Type B pancreatic cell (in vitro differentiated cells): ENCODE data around the gene IL1RAPL1. TPM values are rescaled to one million over a fixed set of nuclear protein-coding genes. Genes with fewer than 3 reads are reported as not detected.

ENCODE experiments used
- DNase-seq: peaks from one replicate; pipeline ENCODE4 v3.0.0; 2021; ENCODE audit warnings: mixed read lengths; ENCODE audit not compliant: unreplicated experiment; ENCODE audit errors: extremely low spot score
- H3K27ac Mint-ChIP-seq: 2 replicates; pipeline ENCODE4 v1.8.0; 2021; ENCODE audit warnings: mild to moderate bottlenecking, mixed read lengths
- H3K27me3 Mint-ChIP-seq: 2 replicates; pipeline ENCODE4 v1.8.0; 2021; ENCODE audit warnings: mixed read lengths
- H3K36me3 Mint-ChIP-seq: 2 replicates; pipeline ENCODE4 v1.8.0; 2021; ENCODE audit warnings: mixed read lengths
- H3K4me1 Mint-ChIP-seq: one replicate; pipeline ENCODE4 v1.8.0; 2021; ENCODE audit warnings: mixed read lengths; ENCODE audit not compliant: unreplicated experiment
- H3K4me3 Mint-ChIP-seq: 2 replicates; pipeline ENCODE4 v1.8.0; 2021; ENCODE audit warnings: mild to moderate bottlenecking, mixed read lengths
- H3K9me3 Mint-ChIP-seq: 2 replicates; pipeline ENCODE4 v1.8.0; 2021; ENCODE audit warnings: mixed read lengths
- total RNA-seq: library from RNA; stranded (reverse); gene quantifications from 2 replicates; pipeline ENCODE4 v1.2.1, GENCODE V29; 2021; ENCODE audit warnings: low replicate concordance
- TF ChIP-seq, protein P1 (sequence below): fragments of 200-600 bp; sonication (generic); conservative IDR thresholded peaks from 2 replicates; pipeline ENCODE4 v1.5.0; 2021; ENCODE audit warnings: antibody characterized with exemption, mild to moderate bottlenecking

IL1RAPL1 gene
- total RNA-seq, 1 donor from 2014 or later, result 2.6 TPM

DNA sequence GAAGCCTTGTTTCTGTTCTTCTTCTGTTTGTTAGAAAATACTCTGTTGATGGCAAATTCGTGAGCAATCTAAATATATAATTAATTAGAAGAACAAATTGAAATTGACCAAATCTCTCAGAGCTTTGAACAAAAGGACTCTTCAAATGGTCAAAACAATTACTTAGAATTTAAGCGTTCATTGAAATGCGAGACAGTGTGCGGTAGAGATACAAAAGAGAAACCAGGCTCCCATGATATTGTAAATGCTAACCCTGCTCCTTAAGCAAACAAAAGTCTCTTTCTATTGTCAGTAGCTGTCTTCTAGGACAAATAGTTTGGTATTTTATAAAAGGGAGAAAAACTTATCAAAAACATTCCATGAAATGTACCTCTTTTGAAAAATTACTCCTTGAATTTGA, 1174.8 kb downstream of the IL1RAPL1 start:
- H3K4me3 Mint-ChIP-seq, result no peak overlapping the region
- H3K27me3 Mint-ChIP-seq, result no peaks in the 10 kb centered on the region
- H3K27ac Mint-ChIP-seq, result no peak overlapping the region
- H3K9me3 Mint-ChIP-seq, result no peaks in the 10 kb centered on the region
- H3K36me3 Mint-ChIP-seq, result no peaks in the 10 kb centered on the region
- peaks cover 3% of the 10 kb centered on the region for H3K4me1 Mint-ChIP-seq
- TF ChIP-seq, protein P1, sequence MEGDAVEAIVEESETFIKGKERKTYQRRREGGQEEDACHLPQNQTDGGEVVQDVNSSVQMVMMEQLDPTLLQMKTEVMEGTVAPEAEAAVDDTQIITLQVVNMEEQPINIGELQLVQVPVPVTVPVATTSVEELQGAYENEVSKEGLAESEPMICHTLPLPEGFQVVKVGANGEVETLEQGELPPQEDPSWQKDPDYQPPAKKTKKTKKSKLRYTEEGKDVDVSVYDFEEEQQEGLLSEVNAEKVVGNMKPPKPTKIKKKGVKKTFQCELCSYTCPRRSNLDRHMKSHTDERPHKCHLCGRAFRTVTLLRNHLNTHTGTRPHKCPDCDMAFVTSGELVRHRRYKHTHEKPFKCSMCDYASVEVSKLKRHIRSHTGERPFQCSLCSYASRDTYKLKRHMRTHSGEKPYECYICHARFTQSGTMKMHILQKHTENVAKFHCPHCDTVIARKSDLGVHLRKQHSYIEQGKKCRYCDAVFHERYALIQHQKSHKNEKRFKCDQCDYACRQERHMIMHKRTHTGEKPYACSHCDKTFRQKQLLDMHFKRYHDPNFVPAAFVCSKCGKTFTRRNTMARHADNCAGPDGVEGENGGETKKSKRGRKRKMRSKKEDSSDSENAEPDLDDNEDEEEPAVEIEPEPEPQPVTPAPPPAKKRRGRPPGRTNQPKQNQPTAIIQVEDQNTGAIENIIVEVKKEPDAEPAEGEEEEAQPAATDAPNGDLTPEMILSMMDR, result no peak
- DNase-seq, result no peak

DNA sequence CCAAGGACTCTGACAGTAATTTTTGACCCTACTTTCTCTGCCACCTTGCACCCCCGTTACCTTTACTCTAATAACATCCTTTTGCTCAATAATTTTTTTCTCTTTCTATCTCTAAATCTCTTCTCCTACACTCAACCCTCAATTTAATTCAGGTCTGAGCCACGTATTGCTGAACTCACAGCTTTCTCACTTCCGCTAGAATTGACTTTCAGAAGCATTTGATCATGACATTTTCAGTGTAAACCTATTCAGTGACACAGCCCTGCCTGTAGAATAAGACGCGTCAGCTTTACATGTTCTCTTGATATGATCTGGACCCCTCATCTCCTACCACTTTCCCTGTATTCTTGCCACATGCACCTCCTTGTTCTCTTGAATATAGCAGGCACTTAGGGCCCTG, 1188.6 kb downstream of the IL1RAPL1 start:
- no peaks in the 10 kb centered on the region for H3K9me3 Mint-ChIP-seq
- no peak overlapping the region for H3K27ac Mint-ChIP-seq
- no peak overlapping the region for H3K4me3 Mint-ChIP-seq
- no peak for DNase-seq
- H3K27me3 Mint-ChIP-seq, result no peaks in the 10 kb centered on the region
- H3K4me1 Mint-ChIP-seq, result no peaks in the 10 kb centered on the region
- TF ChIP-seq, protein P1, result no peak
- no peaks in the 10 kb centered on the region for H3K36me3 Mint-ChIP-seq

DNA sequence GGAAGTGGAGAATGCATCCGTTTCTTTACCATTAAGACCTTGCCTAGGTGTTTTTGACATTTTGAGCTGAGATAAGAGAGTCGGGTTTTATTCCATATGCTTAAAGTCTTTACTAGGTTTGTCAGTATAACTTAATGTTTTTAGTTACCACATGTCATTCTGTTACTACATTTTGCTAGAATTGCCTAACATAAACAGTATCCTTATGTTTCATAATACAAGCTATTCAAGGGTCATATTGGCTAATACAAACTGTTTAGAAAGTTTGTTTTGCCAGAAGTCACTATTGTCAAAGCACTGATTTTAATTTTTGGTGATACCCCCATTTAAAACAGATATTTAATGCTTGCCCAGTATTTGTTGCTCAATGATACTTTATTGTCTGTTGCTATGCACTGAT, 1200.4 kb downstream of the IL1RAPL1 start:
- no peak overlapping the region for H3K27ac Mint-ChIP-seq

DNA sequence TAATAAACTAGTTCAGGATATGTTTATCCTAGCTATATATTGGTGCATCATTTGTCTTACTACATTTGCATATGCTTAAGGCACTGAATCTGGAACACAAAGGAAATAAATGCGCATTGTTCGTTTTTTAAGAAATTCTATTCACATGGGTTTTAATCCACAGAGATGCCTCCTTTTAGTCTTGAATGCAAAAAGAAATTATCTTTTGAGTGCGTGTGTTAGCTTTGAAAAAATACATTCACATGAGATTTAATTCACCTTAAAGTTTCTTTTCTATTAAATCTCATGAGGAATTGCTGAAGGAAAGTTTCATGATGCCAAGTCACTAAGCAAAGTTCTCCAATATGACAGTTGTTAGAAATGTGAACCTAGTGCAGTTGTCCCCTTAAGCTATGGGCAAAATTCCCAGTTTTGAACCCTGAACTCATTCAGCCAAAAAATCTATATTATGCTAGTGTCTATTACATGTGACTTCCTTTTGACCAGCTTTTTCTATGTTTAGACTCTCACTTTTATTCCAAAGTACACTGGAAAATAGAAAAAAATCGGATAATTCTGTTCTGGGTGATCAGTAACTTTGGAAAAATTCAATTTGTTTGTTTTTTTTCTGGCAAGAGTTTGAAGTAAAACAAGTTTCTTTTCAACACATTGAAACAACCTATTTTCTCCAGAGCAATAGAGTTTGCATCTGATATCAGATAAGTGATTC, 1201.9 kb downstream of the IL1RAPL1 start:
- no peak for DNase-seq
- no peaks in the 10 kb centered on the region for H3K27me3 Mint-ChIP-seq
- no peaks in the 10 kb centered on the region for H3K4me1 Mint-ChIP-seq
- TF ChIP-seq, protein P1, result no peak
- H3K27ac Mint-ChIP-seq, result no peak overlapping the region
- no peak overlapping the region for H3K4me3 Mint-ChIP-seq
- no peaks in the 10 kb centered on the region for H3K36me3 Mint-ChIP-seq
- peaks cover 5% of the 10 kb centered on the region for H3K9me3 Mint-ChIP-seq

More for the DNA sequence above, 1200.4 kb downstream of the IL1RAPL1 start:
- Mint-ChIP-seq H3K36me3 (no peaks in the 10 kb centered on the region), H3K9me3 (peaks cover 5% of the 10 kb centered on the region), H3K4me3 (no peak overlapping the region), H3K27me3 (no peaks in the 10 kb centered on the region), H3K4me1 (no peaks in the 10 kb centered on the region)
- DNase-seq, result no peak
- TF ChIP-seq, protein P1, result no peak

DNA sequence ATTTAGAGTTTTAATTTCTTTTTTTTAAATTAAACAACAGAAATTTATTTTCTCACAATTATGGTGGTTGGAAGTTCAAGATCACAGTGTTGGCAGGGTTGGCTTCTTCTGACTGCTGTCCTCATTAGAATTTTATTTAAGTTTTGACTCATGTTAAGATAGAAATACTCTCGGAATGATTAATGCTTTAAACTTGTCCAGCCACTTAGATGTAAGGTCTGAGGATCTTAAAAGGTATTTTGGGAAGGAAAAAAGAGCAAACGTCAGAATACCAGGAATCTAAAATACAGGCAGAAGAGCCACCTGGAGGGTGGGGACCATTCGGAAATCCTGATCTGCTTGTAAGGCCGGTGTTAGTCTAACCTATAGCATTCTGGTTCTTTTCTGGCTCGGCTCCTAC, 1205.1 kb downstream of the IL1RAPL1 start:
- Mint-ChIP-seq H3K9me3 (peaks cover 4% of the 10 kb centered on the region), H3K4me1 (no peaks in the 10 kb centered on the region), H3K27ac (no peak overlapping the region), H3K27me3 (no peaks in the 10 kb centered on the region), H3K36me3 (no peaks in the 10 kb centered on the region), H3K4me3 (no peak overlapping the region)
- DNase-seq, result no peak
- TF ChIP-seq, protein P1, result no peak
